Body of pancreas (tissue), 4 donors: ENCODE data around the gene FIGLA.

ENCODE experiments used
- CTCF ChIP-seq, 7 experiments: fragments of 450-650 bp in 4 of 7; fragments of 200-600 bp in 3 of 7; sonication (generic) in 3 of 7; IDR thresholded peaks; one replicate each; pipeline ENCODE4 v1.5.1; 2016 to 2019; ENCODE audit warnings: antibody characterized with exemption in 7 of 7
- POLR2A ChIP-seq, 3 donors: fragments of 450-650 bp; IDR thresholded peaks; one replicate each; pipeline ENCODE4 v1.6.1; 2016; ENCODE audit warnings: antibody characterized with exemption in 3 of 3, mild to moderate bottlenecking in 2 of 3

- TF ChIP-seq POLR2A (IDR thresholded peaks at IDR 0.05): no peak
- TF ChIP-seq CTCF (IDR thresholded peaks at IDR 0.05): no peak
Measured at GRCh38 chr2:70752396-70752795, 38.0 kb downstream of the FIGLA start.
